ENCODE measurements around the gene DCDC1.

Gene DCDC1

GRCh38 chr11:30991376-30991775, 378.2 kb downstream of the DCDC1 start:
- no peak for DNase-seq (ENCODE audit: low read depth in 2 of 2)
- no peak overlapping the region for H3K4me3 ChIP-seq (replicated peaks in 1 of 2; ENCODE audit: low read depth in 2 of 2, low read length in 2 of 2)
- no peak for TF ChIP-seq CTCF (IDR thresholded peaks at IDR 0.05; ENCODE audit: low read depth, low read length)

- no peak for TF ChIP-seq CTCF (IDR thresholded peaks at IDR 0.05; ENCODE audit: low read depth, low read length)
- DNase-seq (ENCODE audit: low read depth in 2 of 2): no peak
- no peak overlapping the region for H3K4me3 ChIP-seq (replicated peaks in 1 of 2; ENCODE audit: low read depth in 2 of 2, low read length in 2 of 2)
Measured at GRCh38 chr11:30990625-30991296, 378.8 kb downstream of the DCDC1 start.

- no peak overlapping the region for H3K4me3 ChIP-seq (replicated peaks in 1 of 2; ENCODE audit: low read depth in 2 of 2, low read length in 2 of 2)
- DNase-seq (ENCODE audit: low read depth in 2 of 2): no peak
- no peak for TF ChIP-seq CTCF (IDR thresholded peaks at IDR 0.05; ENCODE audit: low read depth, low read length)
Measured at GRCh38 chr11:30987819-30988218, 381.7 kb downstream of the DCDC1 start.

- H3K4me3 ChIP-seq (replicated peaks in 1 of 2; ENCODE audit: low read depth in 2 of 2, low read length in 2 of 2): no peak overlapping the region
- TF ChIP-seq CTCF (IDR thresholded peaks at IDR 0.05; ENCODE audit: low read depth, low read length): no peak
- no peak for DNase-seq (ENCODE audit: low read depth in 2 of 2)
Measured at GRCh38 chr11:30985536-30985935, 384.0 kb downstream of the DCDC1 start.

- peak in 1 of 2 donors; percentile 47 for DNase-seq (ENCODE audit: low read depth in 2 of 2)
- no peak for TF ChIP-seq CTCF (IDR thresholded peaks at IDR 0.05; ENCODE audit: low read depth, low read length)
- H3K4me3 ChIP-seq (replicated peaks in 1 of 2; ENCODE audit: low read depth in 2 of 2, low read length in 2 of 2): no peak overlapping the region
Measured at GRCh38 chr11:30984827-30985226, 384.7 kb downstream of the DCDC1 start.

GRCh38 chr11:30984442-30984816, 385.1 kb downstream of the DCDC1 start:
- no peak for TF ChIP-seq CTCF (IDR thresholded peaks at IDR 0.05; ENCODE audit: low read depth, low read length)
- DNase-seq (ENCODE audit: low read depth in 2 of 2): peak; percentile 3 to 77
- no peak overlapping the region for H3K4me3 ChIP-seq (replicated peaks in 1 of 2; ENCODE audit: low read depth in 2 of 2, low read length in 2 of 2)

All from cardiac fibroblast (primary cell).